ENCODE results near the gene TNIK.

DNA sequence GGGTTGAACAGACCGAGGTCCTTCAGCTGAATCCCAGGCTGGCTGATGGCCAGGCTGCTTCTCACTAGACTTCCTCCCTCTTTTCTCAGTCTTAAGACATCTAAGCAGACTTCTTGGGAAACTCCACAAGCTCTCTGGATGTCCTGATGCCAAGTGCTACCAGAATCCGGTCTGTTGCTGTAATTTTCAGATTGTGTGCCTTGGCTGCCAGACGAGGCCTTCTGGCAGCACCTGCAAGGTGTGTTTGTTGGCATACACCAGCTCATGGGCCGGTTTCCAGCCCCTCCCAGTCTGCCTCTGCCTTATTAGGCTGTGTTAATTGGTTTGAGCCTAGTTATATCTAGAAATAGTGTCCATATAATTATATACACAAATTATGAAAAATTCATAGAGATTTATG lies 120.6 kb downstream of the TNIK start:
- TF ChIP-seq POLR2A (IDR thresholded peaks at IDR 0.05), result no peak
- TF ChIP-seq, protein P1, sequence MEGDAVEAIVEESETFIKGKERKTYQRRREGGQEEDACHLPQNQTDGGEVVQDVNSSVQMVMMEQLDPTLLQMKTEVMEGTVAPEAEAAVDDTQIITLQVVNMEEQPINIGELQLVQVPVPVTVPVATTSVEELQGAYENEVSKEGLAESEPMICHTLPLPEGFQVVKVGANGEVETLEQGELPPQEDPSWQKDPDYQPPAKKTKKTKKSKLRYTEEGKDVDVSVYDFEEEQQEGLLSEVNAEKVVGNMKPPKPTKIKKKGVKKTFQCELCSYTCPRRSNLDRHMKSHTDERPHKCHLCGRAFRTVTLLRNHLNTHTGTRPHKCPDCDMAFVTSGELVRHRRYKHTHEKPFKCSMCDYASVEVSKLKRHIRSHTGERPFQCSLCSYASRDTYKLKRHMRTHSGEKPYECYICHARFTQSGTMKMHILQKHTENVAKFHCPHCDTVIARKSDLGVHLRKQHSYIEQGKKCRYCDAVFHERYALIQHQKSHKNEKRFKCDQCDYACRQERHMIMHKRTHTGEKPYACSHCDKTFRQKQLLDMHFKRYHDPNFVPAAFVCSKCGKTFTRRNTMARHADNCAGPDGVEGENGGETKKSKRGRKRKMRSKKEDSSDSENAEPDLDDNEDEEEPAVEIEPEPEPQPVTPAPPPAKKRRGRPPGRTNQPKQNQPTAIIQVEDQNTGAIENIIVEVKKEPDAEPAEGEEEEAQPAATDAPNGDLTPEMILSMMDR (IDR thresholded peaks at IDR 0.05), result no peak
- no peak for TF ChIP-seq EP300 (IDR thresholded peaks at IDR 0.05)
- peak in 2 of 3 donors; percentile 59 to 73 for TF ChIP-seq POLR2AphosphoS5 (IDR thresholded peaks at IDR 0.05)

All from stomach (tissue), 4 donors.